ENCODE measurements around the gene EMILIN3. TPM values are rescaled to one million over a fixed set of nuclear protein-coding genes. Genes with fewer than 3 reads are reported as not detected.

EMILIN3 gene
- total and polyA plus RNA-seq, 2 experiments from 2014 or later, result 2.8 to 9.5 TPM

- Histone ChIP-seq H3K4me1 (ENCODE audit: insufficient read depth) (no peaks in the 10 kb centered on the region), H3K9me3 (ENCODE audit: low read depth) (no peaks in the 10 kb centered on the region), H3K4me3 (no peak overlapping the region), H3K9me2 (replicated peaks; ENCODE audit: insufficient read depth) (no peaks in the 10 kb centered on the region), H2AFZ (no peak overlapping the region), H4K20me1 (ENCODE audit: insufficient read depth, poor library complexity, severe bottlenecking) (no peaks in the 10 kb centered on the region), H3K36me3 (replicated peaks; ENCODE audit: insufficient read depth, low read depth) (no peaks in the 10 kb centered on the region), H3K79me2 (no peaks in the 10 kb centered on the region), H3K27ac (no peak overlapping the region), H3K27me3 (no peaks in the 10 kb centered on the region), H3K4me2 (no peak overlapping the region)
- WGBS (ENCODE audit: low lambda C conversion rate, missing lambda C conversion rate), result 55% methylated on average over 18 of the region's 18 CpGs
- DNase-seq (ENCODE audit: low spot score), result no peak
- TF ChIP-seq EZH2phosphoT487 (IDR thresholded peaks at IDR 0.05; ENCODE audit: low read depth, severe bottlenecking, unreplicated experiment) (no peak), EZH2 (IDR thresholded peaks at IDR 0.05; ENCODE audit: borderline replicate concordance) (no peak), CTCF (IDR thresholded peaks at IDR 0.05; ENCODE audit: poor library complexity) (no peak)
Measured at GRCh38 chr20:41395667-41396664, 29.3 kb upstream of the EMILIN3 start.

- no peaks in the 10 kb centered on the region for H3K79me2 ChIP-seq
- H3K4me1 ChIP-seq (ENCODE audit: insufficient read depth), result no peaks in the 10 kb centered on the region
- TF ChIP-seq EZH2 (IDR thresholded peaks at IDR 0.05; ENCODE audit: borderline replicate concordance) (no peak), CTCF (IDR thresholded peaks at IDR 0.05; ENCODE audit: poor library complexity) (no peak), EZH2phosphoT487 (IDR thresholded peaks at IDR 0.05; ENCODE audit: low read depth, severe bottlenecking, unreplicated experiment) (no peak)
- H3K27ac ChIP-seq, result no peak overlapping the region
- no peak overlapping the region for H3K4me3 ChIP-seq
- no peaks in the 10 kb centered on the region for H3K9me3 ChIP-seq (ENCODE audit: low read depth)
- no peak for DNase-seq (ENCODE audit: low spot score)
- H2AFZ ChIP-seq, result no peak overlapping the region
- no peaks in the 10 kb centered on the region for H3K36me3 ChIP-seq (replicated peaks; ENCODE audit: insufficient read depth, low read depth)
- no peaks in the 10 kb centered on the region for H3K27me3 ChIP-seq
- 91% methylated on average over 9 of the region's 9 CpGs for WGBS (ENCODE audit: low lambda C conversion rate, missing lambda C conversion rate)
- H3K9me2 ChIP-seq (replicated peaks; ENCODE audit: insufficient read depth), result no peaks in the 10 kb centered on the region
- H4K20me1 ChIP-seq (ENCODE audit: insufficient read depth, poor library complexity, severe bottlenecking), result no peaks in the 10 kb centered on the region
- H3K4me2 ChIP-seq, result no peak overlapping the region
Measured at GRCh38 chr20:41394931-41395666, 28.5 kb upstream of the EMILIN3 start.

GRCh38 chr20:41394081-41394480, 27.5 kb upstream of the EMILIN3 start:
- Histone ChIP-seq H3K4me1 (ENCODE audit: insufficient read depth) (no peaks in the 10 kb centered on the region), H3K4me3 (no peak overlapping the region), H3K9me3 (ENCODE audit: low read depth) (no peaks in the 10 kb centered on the region), H4K20me1 (ENCODE audit: insufficient read depth, poor library complexity, severe bottlenecking) (no peaks in the 10 kb centered on the region), H3K27me3 (no peaks in the 10 kb centered on the region), H3K4me2 (no peak overlapping the region), H2AFZ (no peak overlapping the region), H3K36me3 (replicated peaks; ENCODE audit: insufficient read depth, low read depth) (no peaks in the 10 kb centered on the region), H3K27ac (no peak overlapping the region), H3K79me2 (no peaks in the 10 kb centered on the region), H3K9me2 (replicated peaks; ENCODE audit: insufficient read depth) (no peaks in the 10 kb centered on the region)
- no peak for TF ChIP-seq EZH2 (IDR thresholded peaks at IDR 0.05; ENCODE audit: borderline replicate concordance)
- no peak for TF ChIP-seq CTCF (IDR thresholded peaks at IDR 0.05; ENCODE audit: poor library complexity)
- no peak for TF ChIP-seq EZH2phosphoT487 (IDR thresholded peaks at IDR 0.05; ENCODE audit: low read depth, severe bottlenecking, unreplicated experiment)
- no peak for DNase-seq (ENCODE audit: low spot score)
- WGBS (ENCODE audit: low lambda C conversion rate, missing lambda C conversion rate), result 92% methylated on average over 2 of the region's 2 CpGs
